Spleen (tissue), 11 donors: ENCODE measurements around the gene PDGFD. TPM values are rescaled to one million over a fixed set of nuclear protein-coding genes. Genes with fewer than 3 reads are reported as not detected.

Source experiments
- DNase-seq: peaks from one replicate; pipeline ENCODE4 v3.0.0-alpha.2; 2020
- H3K27ac ChIP-seq, 8 donors: fragments of 200-600 bp; sonication (generic) in 7 of 8; 1 replicate in 4 of 8; 2 replicates in 4 of 8; pipeline versions ENCODE4 v1.5.0 to v1.8.0; 2016 to 2021; ENCODE audit warnings: inconsistent platforms in 4 of 8, mild to moderate bottlenecking in 4 of 8, moderate library complexity in 1 of 8
- H3K27me3 ChIP-seq, 7 donors: fragments of 200-600 bp; sonication (generic) in 6 of 7; replicated peaks in 1 of 7; 1 replicate in 4 of 7; 2 replicates in 3 of 7; pipeline versions ENCODE4 v1.5.0 to v1.8.0; 2016 to 2021; ENCODE audit warnings: inconsistent platforms in 3 of 7, mild to moderate bottlenecking in 1 of 7
- H3K36me3 ChIP-seq, 6 donors: fragments of 200-600 bp; sonication (generic) in 5 of 6; 1 replicate in 4 of 6; 2 replicates in 2 of 6; pipeline versions ENCODE4 v1.5.0 to v1.8.0; 2016 to 2021; ENCODE audit warnings: inconsistent platforms in 2 of 6
- H3K4me1 ChIP-seq, 6 donors: fragments of 200-600 bp; sonication (generic) in 5 of 6; 1 replicate in 3 of 6; 2 replicates in 3 of 6; pipeline versions ENCODE4 v1.5.0 to v1.8.0; 2016 to 2021; ENCODE audit warnings: inconsistent platforms in 3 of 6
- H3K4me3 ChIP-seq, 8 donors: fragments of 200-600 bp; sonication (generic) in 7 of 8; 1 replicate in 4 of 8; 2 replicates in 4 of 8; pipeline versions ENCODE4 v1.5.0 to v1.8.0; 2016 to 2021; ENCODE audit warnings: inconsistent platforms in 4 of 8, mild to moderate bottlenecking in 4 of 8, moderate library complexity in 2 of 8
- H3K9me3 ChIP-seq, 8 donors: fragments of 200-600 bp; sonication (generic) in 7 of 8; 1 replicate in 4 of 8; 2 replicates in 4 of 8; pipeline versions ENCODE4 v1.5.0 to v1.8.0; 2016 to 2021; ENCODE audit warnings: inconsistent platforms in 4 of 8
- POLR2A ChIP-seq, 3 donors: fragments of 450-650 bp; IDR thresholded peaks; one replicate each; pipeline ENCODE4 v1.5.1; 2017; ENCODE audit warnings: antibody characterized with exemption in 3 of 3, mild to moderate bottlenecking in 1 of 3
- POLR2AphosphoS5 ChIP-seq, 3 donors: sonication (generic); formaldehyde crosslinking; IDR thresholded peaks; one replicate each; pipeline ENCODE4 v1.5.1; 2017; ENCODE audit warnings: antibody characterized with exemption in 3 of 3
- WGBS, 5 donors: extraction: QIAGEN DNeasy Blood & Tissue Kit in 3 of 5; methylation state at CpG; one replicate each; pipeline versions ENCODE4 v1.1.5 to v1.1.7; 2013 to 2018; 5-methylcytosine and 5-hydroxymethylcytosine counted together
- intact Hi-C: fragments of 100-400 bp; cut with DNase I; formaldehyde crosslinking; loops from one replicate; pipeline ENCODE4 v1.15.0; 2023; ENCODE audit warnings: low total_unique reads
- polyA plus RNA-seq, 3 donors: library from polyadenylated mRNA; stranded (reverse); fragments of 200-250 nt; gene quantifications; one replicate each; pipeline ENCODE4 v1.2.1, GENCODE V29; 2013
- total RNA-seq, 7 donors: library from RNA; depleted of rRNA in 3 of 7; stranded (reverse); fragments of >200 nt in 3 of 7; fragmentation: NEBNext Ultra II Directional in 4 of 7; extraction: Animal tissue kit (Norgen Biotek cat#: 25700) in 4 of 7; gene quantifications; one replicate each; pipeline versions ENCODE4 v1.1.0 to v1.2.1, GENCODE V29; 2016 to 2021
- TF ChIP-seq, protein P1 (sequence below), 11 experiments: fragments of 200-600 bp in 7 of 11; fragments of 450-650 bp in 4 of 11; sonication (generic) in 4 of 11; IDR thresholded peaks in 8 of 11; conservative IDR thresholded peaks in 3 of 11; 1 replicate in 7 of 11; 2 replicates in 4 of 11; pipeline versions ENCODE4 v1.4.0 to v1.8.0; 2016 to 2021; ENCODE audit warnings: antibody characterized with exemption in 11 of 11, inconsistent platforms in 4 of 11, mild to moderate bottlenecking in 1 of 11
- donor health status: healthy with polysubstance abuse.
- donor health status: DM: no; HTN: no; CAD: no; lungs with moderate emphysema.
- donor health status: DM: no; HTN: no; CAD: no.
- donor health status: Bipolar disorder and iron deficiency.
- donor health status: healthy.
- donor health status: DM: no; HTN: no; CAD: no.
- donor health status: DM: yes; HTN: yes; CAD: no.

The PDGFD gene
- total and polyA plus RNA-seq, 10 donors, result 0.43 to 7.1 (median 3.4) TPM

DNA sequence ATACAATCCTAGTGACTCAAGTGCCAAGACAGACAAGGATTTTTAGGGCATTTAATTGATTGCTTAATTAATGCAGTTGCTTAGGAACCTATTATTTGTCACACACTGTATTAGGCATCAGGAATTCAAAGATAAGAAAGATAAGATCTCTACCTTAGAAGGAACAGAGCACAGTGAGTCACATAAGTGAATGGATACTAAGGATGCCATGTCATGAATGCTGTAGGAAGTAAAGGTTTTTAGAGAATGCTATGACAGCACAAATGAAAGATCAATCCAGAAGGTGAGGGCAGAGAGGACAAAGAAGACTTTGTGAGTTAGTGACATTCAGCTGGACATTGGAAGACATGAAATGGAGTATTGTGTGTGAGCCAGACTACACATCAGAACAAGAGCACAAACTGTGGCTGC, 275.4 kb downstream of the PDGFD start:
- DNase-seq, result no peak
- intact Hi-C loops, result no loop called here
- Histone ChIP-seq H3K4me1 (peaks cover 0 to 4% (median 0%) of the 10 kb centered on the region in 6 donors), H3K27ac (no peak overlapping the region), H3K27me3 (no peaks in the 10 kb centered on the region), H3K4me3 (no peak overlapping the region), H3K36me3 (no peaks in the 10 kb centered on the region), H3K9me3 (peaks cover 0 to 16% (median 12%) of the 10 kb centered on the region in 8 donors)
- TF ChIP-seq, protein P1, sequence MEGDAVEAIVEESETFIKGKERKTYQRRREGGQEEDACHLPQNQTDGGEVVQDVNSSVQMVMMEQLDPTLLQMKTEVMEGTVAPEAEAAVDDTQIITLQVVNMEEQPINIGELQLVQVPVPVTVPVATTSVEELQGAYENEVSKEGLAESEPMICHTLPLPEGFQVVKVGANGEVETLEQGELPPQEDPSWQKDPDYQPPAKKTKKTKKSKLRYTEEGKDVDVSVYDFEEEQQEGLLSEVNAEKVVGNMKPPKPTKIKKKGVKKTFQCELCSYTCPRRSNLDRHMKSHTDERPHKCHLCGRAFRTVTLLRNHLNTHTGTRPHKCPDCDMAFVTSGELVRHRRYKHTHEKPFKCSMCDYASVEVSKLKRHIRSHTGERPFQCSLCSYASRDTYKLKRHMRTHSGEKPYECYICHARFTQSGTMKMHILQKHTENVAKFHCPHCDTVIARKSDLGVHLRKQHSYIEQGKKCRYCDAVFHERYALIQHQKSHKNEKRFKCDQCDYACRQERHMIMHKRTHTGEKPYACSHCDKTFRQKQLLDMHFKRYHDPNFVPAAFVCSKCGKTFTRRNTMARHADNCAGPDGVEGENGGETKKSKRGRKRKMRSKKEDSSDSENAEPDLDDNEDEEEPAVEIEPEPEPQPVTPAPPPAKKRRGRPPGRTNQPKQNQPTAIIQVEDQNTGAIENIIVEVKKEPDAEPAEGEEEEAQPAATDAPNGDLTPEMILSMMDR (IDR thresholded peaks at IDR 0.05 in 8 of 11, conservative IDR thresholded peaks at IDR 0.05 in 3 of 11), result no peak
- no peak for TF ChIP-seq POLR2A (IDR thresholded peaks at IDR 0.05)
- no peak for TF ChIP-seq POLR2AphosphoS5 (IDR thresholded peaks at IDR 0.05)

DNA sequence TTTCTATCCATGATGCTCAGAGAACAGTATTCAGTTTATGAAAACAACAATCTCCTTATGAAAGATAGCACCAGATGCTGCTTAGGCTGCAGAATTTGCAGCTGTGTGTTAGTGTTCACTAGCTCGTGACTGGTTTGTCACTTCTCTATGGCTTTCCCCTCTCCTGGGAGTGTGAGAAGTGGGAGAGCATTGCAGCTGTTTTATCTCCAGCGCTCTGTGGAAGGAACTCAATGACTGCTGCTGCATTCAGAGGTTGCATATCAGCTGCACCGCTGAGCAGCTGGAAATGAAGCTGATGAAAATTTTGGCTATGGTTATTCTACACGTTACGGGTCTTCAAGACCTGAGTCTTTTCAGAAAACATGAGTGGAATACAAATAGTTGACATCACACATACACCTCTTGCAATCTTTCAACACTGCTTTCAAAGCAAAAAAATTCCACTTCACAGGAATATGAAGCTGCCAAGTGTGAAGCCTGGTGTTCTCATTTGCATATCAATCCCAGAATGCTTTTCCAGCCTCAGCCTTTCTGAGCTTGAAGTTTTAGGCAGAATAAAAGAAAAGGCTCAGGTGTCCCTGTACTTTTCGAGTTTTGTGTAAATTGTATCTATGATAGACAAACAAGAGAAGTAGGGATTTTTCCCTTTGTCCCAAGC, 276.8 kb downstream of the PDGFD start:
- H3K4me1 ChIP-seq, result peaks cover 0 to 4% (median 0%) of the 10 kb centered on the region in 6 donors
- H3K9me3 ChIP-seq, result peaks cover 0 to 16% (median 12%) of the 10 kb centered on the region in 8 donors
- no peak overlapping the region for H3K27ac ChIP-seq
- WGBS, 5 donors, result 51 to 63% (median 58%) methylated on average over 5 to 6 of the region's 6 CpGs
- intact Hi-C loops, result no loop called here
- DNase-seq, result no peak
- TF ChIP-seq, protein P1 (IDR thresholded peaks at IDR 0.05 in 8 of 11, conservative IDR thresholded peaks at IDR 0.05 in 3 of 11), result no peak
- TF ChIP-seq POLR2A (IDR thresholded peaks at IDR 0.05), result no peak
- no peaks in the 10 kb centered on the region for H3K36me3 ChIP-seq
- no peaks in the 10 kb centered on the region for H3K27me3 ChIP-seq
- no peak overlapping the region for H3K4me3 ChIP-seq

DNA sequence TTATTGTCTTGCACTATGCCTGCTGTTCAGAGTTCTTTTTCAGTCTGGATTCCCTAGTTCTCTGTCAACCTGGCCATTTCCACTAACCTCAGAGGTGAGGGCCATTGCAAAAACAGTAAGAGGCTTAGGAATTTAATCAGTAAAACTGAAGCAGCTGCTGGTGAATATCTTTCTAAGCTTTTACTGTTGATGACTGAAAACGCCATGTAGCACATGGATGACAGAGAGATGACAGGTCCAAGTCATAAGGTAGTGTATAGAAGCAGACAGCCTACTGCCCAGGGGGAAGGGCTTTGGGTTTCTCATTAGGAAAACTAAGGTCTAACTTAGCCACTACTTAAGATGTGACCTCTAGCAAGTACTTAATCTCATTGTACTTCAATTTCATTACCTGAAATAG, 280.1 kb downstream of the PDGFD start:
- DNase-seq, result no peak
- Histone ChIP-seq H3K27ac (no peak overlapping the region), H3K36me3 (no peaks in the 10 kb centered on the region), H3K4me1 (peaks cover 0 to 4% (median 0%) of the 10 kb centered on the region in 6 donors), H3K4me3 (no peak overlapping the region), H3K27me3 (no peaks in the 10 kb centered on the region), H3K9me3 (no peaks in the 10 kb centered on the region)
- TF ChIP-seq POLR2AphosphoS5 (IDR thresholded peaks at IDR 0.05), result no peak
- no peak for TF ChIP-seq POLR2A (IDR thresholded peaks at IDR 0.05)
- intact Hi-C loops, result no loop called here
- WGBS, 5 donors, result 56 to 100% (median 74%) methylated on average over 1 of the region's 1 CpG

DNA sequence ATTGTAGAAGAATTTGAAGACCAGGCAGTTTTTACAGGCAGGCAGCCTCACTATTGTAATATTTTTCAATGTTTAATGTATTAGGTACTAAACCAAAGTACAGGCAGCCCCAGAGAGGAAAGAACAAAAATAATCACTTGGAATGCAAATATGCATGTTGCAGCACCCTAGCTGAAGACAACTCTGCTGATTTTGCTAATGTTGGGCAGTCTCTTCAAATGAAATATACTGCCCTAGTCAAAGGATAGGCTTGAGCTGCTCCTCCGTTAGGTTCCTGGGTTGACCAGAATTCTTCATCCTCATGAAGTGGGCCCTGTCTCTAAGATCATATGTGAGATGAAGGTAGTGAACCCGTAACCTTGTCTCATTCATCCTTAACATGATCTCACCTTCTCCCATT, 280.7 kb downstream of the PDGFD start:
- H3K27ac ChIP-seq, result no peak overlapping the region
- no peak for TF ChIP-seq POLR2A (IDR thresholded peaks at IDR 0.05)
- TF ChIP-seq POLR2AphosphoS5 (IDR thresholded peaks at IDR 0.05), result no peak
- TF ChIP-seq, protein P1 (IDR thresholded peaks at IDR 0.05 in 8 of 11, conservative IDR thresholded peaks at IDR 0.05 in 3 of 11), result no peak
- WGBS, 5 donors, result 84 to 97% (median 96%) methylated on average over 2 of the region's 2 CpGs
- H3K27me3 ChIP-seq, result no peaks in the 10 kb centered on the region
- H3K4me3 ChIP-seq, result no peak overlapping the region
- intact Hi-C loops, result no loop called here
- no peak for DNase-seq
- H3K4me1 ChIP-seq, result peaks cover 0 to 4% (median 0%) of the 10 kb centered on the region in 6 donors
- no peaks in the 10 kb centered on the region for H3K9me3 ChIP-seq
- no peaks in the 10 kb centered on the region for H3K36me3 ChIP-seq
